Left ventricle myocardium inferior (tissue), 1 donor: Measurements from ENCODE around the gene TCN2. TPM values are rescaled to one million over a fixed set of nuclear protein-coding genes. Genes with fewer than 3 reads are reported as not detected.

Experiments
- DNase-seq: peaks from one replicate; pipeline ENCODE4 v3.0.0-alpha.2; 2020
- H3K27ac ChIP-seq: fragments of 200-600 bp; replicated peaks from 2 replicates; pipeline ENCODE4 v1.8.0; 2021
- H3K27me3 ChIP-seq: fragments of 200-600 bp; 2 replicates; pipeline ENCODE4 v1.8.0; 2021; ENCODE audit warnings: low read depth
- H3K36me3 ChIP-seq: fragments of 200-600 bp; 2 replicates; pipeline ENCODE4 v1.8.0; 2021
- H3K4me1 ChIP-seq: fragments of 200-600 bp; 2 replicates; pipeline ENCODE4 v1.8.0; 2021
- H3K4me3 ChIP-seq: fragments of 200-600 bp; 2 replicates; pipeline ENCODE4 v1.8.0; 2021; ENCODE audit warnings: mild to moderate bottlenecking, moderate library complexity
- H3K9me3 ChIP-seq: fragments of 200-600 bp; replicated peaks from 2 replicates; pipeline ENCODE4 v1.8.0; 2021
- CTCF ChIP-seq: fragments of 200-600 bp; IDR thresholded peaks from 2 replicates; pipeline ENCODE4 v1.8.0; 2021; ENCODE audit warnings: antibody characterized with exemption, mild to moderate bottlenecking, borderline replicate concordance
- intact Hi-C: fragments of 100-400 bp; cut with micrococcal nuclease; formaldehyde crosslinking; loops from one replicate; pipeline ENCODE4 v1.11.0; 2022
- total RNA-seq: library from RNA; stranded (reverse); fragmentation: NEBNext Ultra II Directional; extraction: Animal tissue kit (Norgen Biotek cat#: 25700); gene quantifications from one replicate; pipeline ENCODE4 v1.2.1, GENCODE V29; 2021
- donor health status: DM: no; HTN: yes; CAD: no; lungs with severe emphysema.

The TCN2 gene
- total RNA-seq, 1 donor from 2014 or later: 14.1 TPM

GRCh38 chr22:30574095-30574981, 32.6 kb upstream of the TCN2 start, which contains the start of gene GAL3ST1:
GAL3ST1 (minus strand) TSS chr22:30574665; CDS start chr22:30557392, 17,273 bp downstream.
- H3K9me3 ChIP-seq: no peaks in the 10 kb centered on the region
- peak within 1 kb of the TSS; percentile 32 for H3K4me3 ChIP-seq
- peaks cover 39% of the 10 kb centered on the region for H3K36me3 ChIP-seq
- no peak for TF ChIP-seq CTCF
- H3K27ac ChIP-seq: peak within 1 kb of the TSS; percentile 33
- H3K27me3 ChIP-seq: peaks cover 52% of the 10 kb centered on the region
- no peak for DNase-seq
- peaks cover 18% of the 10 kb centered on the region for H3K4me1 ChIP-seq
- intact Hi-C loops: no loop called here

GRCh38 chr22:30574997-30575671, 31.8 kb upstream of the TCN2 start:
- no peak for TF ChIP-seq CTCF
- peak; percentile 30 for DNase-seq
- intact Hi-C loops: no loop called here

GRCh38 chr22:30575859-30576258, 31.1 kb upstream of the TCN2 start:
- Histone ChIP-seq H3K4me1 (peaks cover 18% of the 10 kb centered on the region), H3K9me3 (no peaks in the 10 kb centered on the region), H3K27me3 (peaks cover 40% of the 10 kb centered on the region), H3K4me3 (no peak overlapping the region), H3K36me3 (peaks cover 54% of the 10 kb centered on the region), H3K27ac (no peak overlapping the region)
- DNase-seq: no peak
- no peak for TF ChIP-seq CTCF
- intact Hi-C loops: no loop called here

More at GRCh38 chr22:30574997-30575671, 31.8 kb upstream of the TCN2 start:
- peaks cover 47% of the 10 kb centered on the region for H3K36me3 ChIP-seq
- peaks cover 44% of the 10 kb centered on the region for H3K27me3 ChIP-seq
- peak overlapping the region; percentile 32 for H3K4me3 ChIP-seq
- no peaks in the 10 kb centered on the region for H3K9me3 ChIP-seq
- H3K4me1 ChIP-seq: peaks cover 18% of the 10 kb centered on the region
- H3K27ac ChIP-seq: peak overlapping the region; percentile 33

- intact Hi-C loops: no loop called here
- Histone ChIP-seq H3K27me3 (peaks cover 20% of the 10 kb centered on the region), H3K4me1 (peaks cover 18% of the 10 kb centered on the region), H3K4me3 (no peak overlapping the region), H3K9me3 (no peaks in the 10 kb centered on the region), H3K36me3 (peaks cover 80% of the 10 kb centered on the region), H3K27ac (no peak overlapping the region)
- no peak for DNase-seq
- no peak for TF ChIP-seq CTCF
These were observed 28.5 kb upstream of the TCN2 start for GRCh38 chr22:30578481-30578880.

GRCh38 chr22:30580896-30581295, 26.1 kb upstream of the TCN2 start:
- Histone ChIP-seq H3K9me3 (no peaks in the 10 kb centered on the region), H3K4me1 (peaks cover 5% of the 10 kb centered on the region), H3K36me3 (peaks cover 100% of the 10 kb centered on the region), H3K27ac (no peak overlapping the region), H3K4me3 (no peak overlapping the region), H3K27me3 (no peaks in the 10 kb centered on the region)
- intact Hi-C loops: no loop called here
- no peak for TF ChIP-seq CTCF
- no peak for DNase-seq
